ENCODE data around the gene SLC13A3. TPM values are rescaled to one million over a fixed set of nuclear protein-coding genes. Genes with fewer than 3 reads are reported as not detected.

Gene SLC13A3
- total and polyA plus RNA-seq, 2 donors (not counting 3 experiments of a cell fraction or from before 2014, with no cell fraction given), result 0.11 to 0.40 TPM

DNA sequence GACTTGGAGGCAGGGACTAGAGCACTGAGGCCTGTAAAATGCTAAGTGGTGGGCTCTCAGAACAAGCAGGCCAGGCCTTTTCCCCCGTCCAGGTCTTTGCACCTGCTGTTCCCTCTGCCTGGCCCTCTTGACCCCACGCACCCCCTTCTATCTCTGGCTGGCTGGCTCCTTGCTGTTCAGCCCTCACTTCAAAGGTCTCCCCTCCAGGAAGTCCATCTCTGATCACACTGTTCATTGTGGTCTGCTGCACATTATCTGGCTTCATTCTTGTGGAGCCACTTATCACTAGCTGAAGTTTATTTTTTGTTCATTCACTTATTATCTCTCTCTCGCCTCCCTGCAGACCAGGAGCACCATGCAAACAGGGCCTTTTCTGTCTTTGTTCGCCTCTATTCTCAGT, 24.5 kb downstream of the SLC13A3 start:
- H3K36me3 ChIP-seq (ENCODE audit: control insufficient read depth in 2 of 2, extremely low read depth in 1 of 2, insufficient read depth in 2 of 2, low read length in 2 of 2), result no peaks in the 10 kb centered on the region
- FAIRE-seq (no peak), DNase-seq (ENCODE audit: low read depth, low spot score) (no peak)
- H3K79me2 ChIP-seq (ENCODE audit: control insufficient read depth, insufficient read depth, low read length), result no peaks in the 10 kb centered on the region
- H3K9me1 ChIP-seq (replicated peaks; ENCODE audit: control insufficient read depth, extremely low read depth, insufficient read depth, low read length), result no peaks in the 10 kb centered on the region
- H4K20me1 ChIP-seq (replicated peaks; ENCODE audit: control insufficient read depth, extremely low read depth, insufficient read depth, low read length), result no peaks in the 10 kb centered on the region
- TF ChIP-seq EZH2 (IDR thresholded peaks at IDR 0.05; ENCODE audit: borderline replicate concordance, low read depth, low read length, severe bottlenecking) (no peak), POLR2AphosphoS5 (IDR thresholded peaks at IDR 0.05; ENCODE audit: insufficient read depth, low read depth, low read length) (no peak), GATA2 (IDR thresholded peaks at IDR 0.05; ENCODE audit: insufficient read depth, insufficient read length, low read depth, low read length) (no peak), MYC (IDR thresholded peaks at IDR 0.05; ENCODE audit: low read depth, low read length) (no peak), FOS (IDR thresholded peaks at IDR 0.05; ENCODE audit: borderline replicate concordance, insufficient read depth, low read length) (no peak), JUN (IDR thresholded peaks at IDR 0.05; ENCODE audit: borderline replicate concordance, insufficient read depth, insufficient read length, low read depth) (no peak), POLR2A (IDR thresholded peaks at IDR 0.05; ENCODE audit: low read depth, low read length) (no peak)
- TF ChIP-seq, protein P1, sequence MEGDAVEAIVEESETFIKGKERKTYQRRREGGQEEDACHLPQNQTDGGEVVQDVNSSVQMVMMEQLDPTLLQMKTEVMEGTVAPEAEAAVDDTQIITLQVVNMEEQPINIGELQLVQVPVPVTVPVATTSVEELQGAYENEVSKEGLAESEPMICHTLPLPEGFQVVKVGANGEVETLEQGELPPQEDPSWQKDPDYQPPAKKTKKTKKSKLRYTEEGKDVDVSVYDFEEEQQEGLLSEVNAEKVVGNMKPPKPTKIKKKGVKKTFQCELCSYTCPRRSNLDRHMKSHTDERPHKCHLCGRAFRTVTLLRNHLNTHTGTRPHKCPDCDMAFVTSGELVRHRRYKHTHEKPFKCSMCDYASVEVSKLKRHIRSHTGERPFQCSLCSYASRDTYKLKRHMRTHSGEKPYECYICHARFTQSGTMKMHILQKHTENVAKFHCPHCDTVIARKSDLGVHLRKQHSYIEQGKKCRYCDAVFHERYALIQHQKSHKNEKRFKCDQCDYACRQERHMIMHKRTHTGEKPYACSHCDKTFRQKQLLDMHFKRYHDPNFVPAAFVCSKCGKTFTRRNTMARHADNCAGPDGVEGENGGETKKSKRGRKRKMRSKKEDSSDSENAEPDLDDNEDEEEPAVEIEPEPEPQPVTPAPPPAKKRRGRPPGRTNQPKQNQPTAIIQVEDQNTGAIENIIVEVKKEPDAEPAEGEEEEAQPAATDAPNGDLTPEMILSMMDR (IDR thresholded peaks at IDR 0.05; ENCODE audit: extremely low read depth in 1 of 2, insufficient read depth in 1 of 2, low read depth in 1 of 2, low read length in 2 of 2), result no peak
- TF ChIP-seq, protein P2, sequence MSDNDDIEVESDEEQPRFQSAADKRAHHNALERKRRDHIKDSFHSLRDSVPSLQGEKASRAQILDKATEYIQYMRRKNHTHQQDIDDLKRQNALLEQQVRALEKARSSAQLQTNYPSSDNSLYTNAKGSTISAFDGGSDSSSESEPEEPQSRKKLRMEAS (IDR thresholded peaks at IDR 0.05; ENCODE audit: insufficient read depth, insufficient read length), result no peak
- ChIA-PET CTCF (no interaction called here), POLR2A (no interaction called here)
- no peaks in the 10 kb centered on the region for H3K9me3 ChIP-seq (replicated peaks; ENCODE audit: control insufficient read depth, insufficient read depth, low read length)
- H3K27me3 ChIP-seq (ENCODE audit: control insufficient read depth in 2 of 2, insufficient read depth in 2 of 2, low read length in 2 of 2), result no peaks in the 10 kb centered on the region
- H3K9ac ChIP-seq (replicated peaks; ENCODE audit: extremely low read depth, insufficient read depth, low read length), result no peak overlapping the region
- no TSS peak for BruUV-seq (replicated peaks)
- intact Hi-C loops (cut with micrococcal nuclease), result no loop called here
- H3K4me1 ChIP-seq (ENCODE audit: control insufficient read depth, extremely low read depth, insufficient read depth, low read length), result no peaks in the 10 kb centered on the region
- no peak overlapping the region for H3K4me3 ChIP-seq (replicated peaks in 1 of 3; ENCODE audit: insufficient read depth in 1 of 3, low read depth in 1 of 3, low read length in 3 of 3)
- no peak overlapping the region for H2AFZ ChIP-seq (ENCODE audit: low read depth, low read length)
- no peak overlapping the region for H3K4me2 ChIP-seq (ENCODE audit: insufficient read depth, low read length)
- dilution Hi-C loops (cut with MboI; ENCODE audit: extremely low pct_ligation_motif_present, low sequenced_read_pairs), result no loop called here
- H3K27ac ChIP-seq (ENCODE audit: insufficient read depth, low read depth, low read length), result no peak overlapping the region
